H9 (cell line): ENCODE measurements around the gene LSM4. TPM values are rescaled to one million over a fixed set of nuclear protein-coding genes. Genes with fewer than 3 reads are reported as not detected.

Experiments
- DNase-seq: peaks from one replicate; pipeline ENCODE4 v3.0.0-alpha.2; 2017
- H2AFZ ChIP-seq: one replicate; pipeline ENCODE4 v1.6.1; 2013; ENCODE audit warnings: mild to moderate bottlenecking, low read length, control low read depth, moderate library complexity
- H2AK5ac ChIP-seq: 2 replicates; pipeline ENCODE4 v1.6.1; 2013; ENCODE audit warnings: low read length, control low read depth, mixed read lengths; ENCODE audit not compliant: insufficient read length
- H2BK120ac ChIP-seq: one replicate; pipeline ENCODE4 v1.6.1; 2013; ENCODE audit warnings: low read depth, mild to moderate bottlenecking, low read length, control low read depth, inconsistent platforms; ENCODE audit not compliant: poor library complexity, severe bottlenecking
- H2BK12ac ChIP-seq: 2 replicates; pipeline ENCODE4 v1.6.1; 2013; ENCODE audit warnings: low read length, control low read depth, mixed read lengths, low read depth; ENCODE audit not compliant: insufficient read length
- H2BK15ac ChIP-seq: 2 replicates; pipeline ENCODE4 v1.6.1; 2013; ENCODE audit warnings: low read depth, low read length, control low read depth
- H2BK20ac ChIP-seq: one replicate; pipeline ENCODE4 v1.6.1; 2013; ENCODE audit warnings: low read depth, mild to moderate bottlenecking, low read length, control low read depth, inconsistent platforms; ENCODE audit not compliant: poor library complexity, severe bottlenecking
- H2BK5ac ChIP-seq: 2 replicates; pipeline ENCODE4 v1.6.1; 2013; ENCODE audit warnings: low read length, control low read depth, mixed read lengths; ENCODE audit not compliant: insufficient read length
- H3K14ac ChIP-seq: 2 replicates; pipeline ENCODE4 v1.6.1; 2013; ENCODE audit warnings: low read length, control low read depth; ENCODE audit not compliant: insufficient read depth
- H3K18ac ChIP-seq: 2 replicates; pipeline ENCODE4 v1.6.1; 2013; ENCODE audit warnings: low read depth, mild to moderate bottlenecking, mixed read lengths, low read length, control low read depth; ENCODE audit not compliant: insufficient read length
- H3K23ac ChIP-seq: 2 replicates; pipeline ENCODE4 v1.6.1; 2013; ENCODE audit warnings: low read length, control low read depth, mixed read lengths, low read depth; ENCODE audit not compliant: insufficient read length
- H3K23me2 ChIP-seq: 2 replicates; pipeline ENCODE4 v1.6.1; 2013; ENCODE audit warnings: low read depth, mild to moderate bottlenecking, mixed read lengths, low read length, control low read depth; ENCODE audit not compliant: insufficient read length, poor library complexity, severe bottlenecking
- H3K27ac ChIP-seq: 2 replicates; pipeline ENCODE4 v1.5.1; 2013; ENCODE audit warnings: low read length, control low read depth, mixed read lengths, low read depth; ENCODE audit not compliant: insufficient read length
- H3K27me3 ChIP-seq: 2 replicates; pipeline ENCODE4 v1.6.1; 2013; ENCODE audit warnings: low read length, control low read depth, inconsistent platforms; ENCODE audit not compliant: insufficient read depth
- H3K4ac ChIP-seq: 2 replicates; pipeline ENCODE4 v1.6.1; 2013; ENCODE audit warnings: low read depth, mild to moderate bottlenecking, control low read depth, inconsistent platforms, low read length, moderate library complexity
- H3K4me1 ChIP-seq: 2 replicates; pipeline ENCODE4 v1.6.1; 2013; ENCODE audit warnings: low read length, control low read depth, inconsistent platforms; ENCODE audit not compliant: insufficient read depth
- H3K4me2 ChIP-seq: 2 replicates; pipeline ENCODE4 v1.6.1; 2013; ENCODE audit warnings: low read length, control low read depth, mixed read lengths; ENCODE audit not compliant: insufficient read length, insufficient read depth
- H3K56ac ChIP-seq: 2 replicates; pipeline ENCODE4 v1.6.1; 2013; ENCODE audit warnings: low read depth, mild to moderate bottlenecking, mixed read lengths, low read length, control low read depth; ENCODE audit not compliant: insufficient read length
- H3K79me1 ChIP-seq: 2 replicates; pipeline ENCODE4 v1.6.1; 2013; ENCODE audit warnings: low read depth, mild to moderate bottlenecking, moderate library complexity, low read length, control low read depth, inconsistent platforms; ENCODE audit not compliant: insufficient read depth, poor library complexity, severe bottlenecking
- H3K79me2 ChIP-seq: 2 replicates; pipeline ENCODE4 v1.6.1; 2013; ENCODE audit warnings: low read length, control low read depth, inconsistent platforms; ENCODE audit not compliant: insufficient read depth
- H3K9ac ChIP-seq: 2 replicates; pipeline ENCODE4 v1.6.1; 2013; ENCODE audit warnings: low read length, control low read depth, mixed read lengths; ENCODE audit not compliant: insufficient read length; ENCODE audit errors: extremely low read depth
- H3K9me3 ChIP-seq: one replicate; pipeline ENCODE4 v1.6.1; 2013; ENCODE audit warnings: low read depth, low read length, inconsistent platforms; ENCODE audit not compliant: control insufficient read depth
- H3T11ph ChIP-seq: one replicate; pipeline ENCODE4 v1.6.1; 2013; ENCODE audit warnings: mild to moderate bottlenecking, low read length, control low read depth, inconsistent platforms
- H4K20me1 ChIP-seq: one replicate; pipeline ENCODE4 v1.6.1; 2013; ENCODE audit not compliant: control insufficient read depth, insufficient read length, insufficient read depth
- H4K5ac ChIP-seq: 2 replicates; pipeline ENCODE4 v1.6.1; 2013; ENCODE audit warnings: low read depth, mild to moderate bottlenecking, mixed read lengths, low read length, control low read depth; ENCODE audit not compliant: insufficient read length
- H4K8ac ChIP-seq: replicated peaks from 2 replicates; pipeline ENCODE4 v1.6.1; 2013; ENCODE audit warnings: low read length, control low read depth, mixed read lengths, low read depth; ENCODE audit not compliant: insufficient read length
- H4K91ac ChIP-seq: 2 replicates; pipeline ENCODE4 v1.6.1; 2013; ENCODE audit warnings: low read depth, mild to moderate bottlenecking, moderate library complexity, mixed read lengths, low read length, control low read depth; ENCODE audit not compliant: insufficient read length
- H3K27ac Mint-ChIP-seq, 3 experiments: 2 replicates in 2 of 3; 3 replicates in 1 of 3; pipeline ENCODE4 v1.8.0; 2020 to 2021; ENCODE audit warnings: mixed read lengths in 3 of 3, mild to moderate bottlenecking in 1 of 3, moderate library complexity in 1 of 3
- H3K27me3 Mint-ChIP-seq: 2 replicates; pipeline ENCODE4 v1.8.0; 2021; ENCODE audit warnings: low read depth, mild to moderate bottlenecking, moderate library complexity, mixed read lengths
- H3K36me3 Mint-ChIP-seq, 3 experiments: 2 replicates in 2 of 3; 3 replicates in 1 of 3; pipeline ENCODE4 v1.8.0; 2020 to 2021; ENCODE audit warnings: low read depth in 3 of 3, mixed read lengths in 3 of 3; ENCODE audit not compliant: insufficient read depth in 1 of 3
- H3K4me1 Mint-ChIP-seq, 2 experiments: 2 replicates each; pipeline ENCODE4 v1.8.0; 2020; ENCODE audit warnings: mixed read lengths in 2 of 2
- H3K4me3 Mint-ChIP-seq, 2 experiments: 2 replicates in 1 of 2; 3 replicates in 1 of 2; pipeline ENCODE4 v1.8.0; 2020 to 2021; ENCODE audit warnings: mild to moderate bottlenecking in 2 of 2, mixed read lengths in 2 of 2, moderate library complexity in 1 of 2
- H3K9me3 Mint-ChIP-seq, 2 experiments: 2 replicates in 1 of 2; 3 replicates in 1 of 2; pipeline ENCODE4 v1.8.0; 2020; ENCODE audit warnings: mild to moderate bottlenecking in 2 of 2, mixed read lengths in 2 of 2, moderate library complexity in 1 of 2
- CTCF ChIP-seq: fragments of 200-600 bp; sonication (generic); conservative IDR thresholded peaks from 3 replicates; pipeline ENCODE4 v1.8.0; 2021; ENCODE audit warnings: antibody characterized with exemption, mild to moderate bottlenecking
- WGBS: extraction: QIAGEN DNeasy Blood & Tissue Kit; methylation state at CpG from one replicate; pipeline ENCODE4 v1.1.7; 2013; ENCODE audit warnings: missing lambda C conversion rate, low lambda C conversion rate, mixed read lengths; ENCODE audit not compliant: insufficient read length; ENCODE audit errors: extremely low coverage; 5-methylcytosine and 5-hydroxymethylcytosine counted together
- total RNA-seq: library from RNA; stranded (reverse); gene quantifications from 2 replicates; pipeline ENCODE4 v1.2.1, GENCODE V29; 2021

The LSM4 gene
- total RNA-seq, 1 experiment from 2014 or later, result 342 TPM

GRCh38 chr19:18329035-18329376 is 6.1 kb upstream of the LSM4 start:
- Histone ChIP-seq H2AFZ (no peak overlapping the region), H3K79me2 (no peaks in the 10 kb centered on the region), H3K27ac (no peak overlapping the region), H3K9ac (no peak overlapping the region), H4K91ac (no peak overlapping the region), H3K27me3 (no peaks in the 10 kb centered on the region), H2BK12ac (no peak overlapping the region), H2BK15ac (no peak overlapping the region), H3K9me3 (no peaks in the 10 kb centered on the region), H3T11ph (no peak overlapping the region), H2BK120ac (no peak overlapping the region), H2AK5ac (no peak overlapping the region), H3K23me2 (no peaks in the 10 kb centered on the region), H2BK20ac (no peak overlapping the region), H4K8ac (no peak overlapping the region), H2BK5ac (no peak overlapping the region), H3K18ac (no peak overlapping the region), H4K20me1 (no peaks in the 10 kb centered on the region), H3K79me1 (no peaks in the 10 kb centered on the region), H4K5ac (no peak overlapping the region), H3K4ac (no peak overlapping the region), H3K23ac (no peak overlapping the region), H3K4me2 (peak overlapping the region; percentile 62), H3K56ac (no peak overlapping the region), H3K4me1 (no peaks in the 10 kb centered on the region), H3K14ac (no peak overlapping the region)
- H3K9me3 Mint-ChIP-seq, result no peaks in the 10 kb centered on the region
- peak overlapping the region; percentile 63 to 81 for H3K4me3 Mint-ChIP-seq
- peak overlapping the region in 2 of 3 experiments; percentile 85 to 91; a peak in 4 of 7 replicates for H3K27ac Mint-ChIP-seq
- WGBS, result no CpG with 5 or more reads among the region's 6 CpGs
- TF ChIP-seq CTCF, result no peak
- no peak for DNase-seq
- peaks cover 13 to 20% of the 10 kb centered on the region in 2 experiments for H3K4me1 Mint-ChIP-seq
- no peaks in the 10 kb centered on the region for H3K36me3 Mint-ChIP-seq
- H3K27me3 Mint-ChIP-seq, result peaks cover 1% of the 10 kb centered on the region; the same call in 1 of the 2 replicates
